WERI-Rb-1 (cell line): ENCODE results near the gene CD79B.
A peak's percentile ranks its signal among the peaks of the same experiment; 100 is the strongest.

Experiments
- DNase-seq: peaks from one replicate; pipeline ENCODE4 v3.0.0-alpha.2; 2020
- H3K27ac ChIP-seq: fragments of 250-450 bp; sonication (Bioruptor Pico); 2 replicates; pipeline ENCODE4 v1.5.1; 2020; ENCODE audit warnings: mild to moderate bottlenecking, moderate library complexity
- H3K27me3 ChIP-seq: fragments of 250-450 bp; sonication (Bioruptor Pico); 2 replicates; pipeline ENCODE4 v1.5.1; 2021; ENCODE audit warnings: mild to moderate bottlenecking, low read depth, moderate library complexity; ENCODE audit not compliant: insufficient read depth, severe bottlenecking
- H3K36me3 ChIP-seq: fragments of 250-450 bp; sonication (Bioruptor Pico); 2 replicates; pipeline ENCODE4 v1.5.1; 2020; ENCODE audit warnings: mild to moderate bottlenecking, moderate library complexity
- H3K4me3 ChIP-seq: 2 replicates; pipeline ENCODE4 v1.5.1; 2011; ENCODE audit warnings: low read depth, mild to moderate bottlenecking, control low read depth, low read length
- H3K9me3 ChIP-seq: fragments of 250-450 bp; sonication (Bioruptor Pico); 2 replicates; pipeline ENCODE4 v1.5.1; 2021; ENCODE audit warnings: mild to moderate bottlenecking, moderate library complexity; ENCODE audit not compliant: severe bottlenecking
- TF ChIP-seq, protein P1 (sequence below): IDR thresholded peaks from 2 replicates; pipeline ENCODE4 v1.5.1; 2011; ENCODE audit warnings: low read depth, mild to moderate bottlenecking, control low read depth, inconsistent platforms, low read length

CD79B gene

DNA sequence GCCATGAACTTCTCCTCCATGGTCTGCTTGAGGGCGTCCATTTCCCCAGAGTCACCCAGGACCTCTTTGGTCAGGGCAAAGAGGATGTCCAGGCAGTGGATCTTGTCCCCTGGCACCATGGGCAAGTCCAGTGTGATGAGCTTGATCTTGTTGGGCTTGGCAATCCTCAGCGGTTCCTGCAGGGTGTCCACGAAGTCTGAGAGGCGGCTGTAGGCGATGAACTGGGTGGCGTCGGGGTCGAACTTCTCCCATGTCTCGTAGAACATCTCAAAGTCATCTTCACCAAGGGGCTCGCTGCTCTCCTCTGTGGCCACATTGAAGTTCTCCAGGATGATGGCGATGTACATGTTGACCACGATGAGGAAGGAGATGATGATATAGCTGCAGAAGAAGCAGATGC, 9.0 kb upstream of the CD79B start:
- Histone ChIP-seq H3K4me3 (no peak overlapping the region), H3K9me3 (no peaks in the 10 kb centered on the region), H3K36me3 (no peaks in the 10 kb centered on the region), H3K27ac (no peak overlapping the region), H3K27me3 (no peaks in the 10 kb centered on the region)
- no peak for DNase-seq
- TF ChIP-seq, protein P1, sequence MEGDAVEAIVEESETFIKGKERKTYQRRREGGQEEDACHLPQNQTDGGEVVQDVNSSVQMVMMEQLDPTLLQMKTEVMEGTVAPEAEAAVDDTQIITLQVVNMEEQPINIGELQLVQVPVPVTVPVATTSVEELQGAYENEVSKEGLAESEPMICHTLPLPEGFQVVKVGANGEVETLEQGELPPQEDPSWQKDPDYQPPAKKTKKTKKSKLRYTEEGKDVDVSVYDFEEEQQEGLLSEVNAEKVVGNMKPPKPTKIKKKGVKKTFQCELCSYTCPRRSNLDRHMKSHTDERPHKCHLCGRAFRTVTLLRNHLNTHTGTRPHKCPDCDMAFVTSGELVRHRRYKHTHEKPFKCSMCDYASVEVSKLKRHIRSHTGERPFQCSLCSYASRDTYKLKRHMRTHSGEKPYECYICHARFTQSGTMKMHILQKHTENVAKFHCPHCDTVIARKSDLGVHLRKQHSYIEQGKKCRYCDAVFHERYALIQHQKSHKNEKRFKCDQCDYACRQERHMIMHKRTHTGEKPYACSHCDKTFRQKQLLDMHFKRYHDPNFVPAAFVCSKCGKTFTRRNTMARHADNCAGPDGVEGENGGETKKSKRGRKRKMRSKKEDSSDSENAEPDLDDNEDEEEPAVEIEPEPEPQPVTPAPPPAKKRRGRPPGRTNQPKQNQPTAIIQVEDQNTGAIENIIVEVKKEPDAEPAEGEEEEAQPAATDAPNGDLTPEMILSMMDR = no peak

- no peaks in the 10 kb centered on the region for H3K36me3 ChIP-seq
- no peak for DNase-seq
- H3K27me3 ChIP-seq = no peaks in the 10 kb centered on the region
- H3K4me3 ChIP-seq = no peak overlapping the region
- TF ChIP-seq, protein P1 = no peak
- H3K27ac ChIP-seq = no peak overlapping the region
- H3K9me3 ChIP-seq = no peaks in the 10 kb centered on the region
Observed at GRCh38 chr17:63940584-63940983, 8.5 kb upstream of the CD79B start.

DNA sequence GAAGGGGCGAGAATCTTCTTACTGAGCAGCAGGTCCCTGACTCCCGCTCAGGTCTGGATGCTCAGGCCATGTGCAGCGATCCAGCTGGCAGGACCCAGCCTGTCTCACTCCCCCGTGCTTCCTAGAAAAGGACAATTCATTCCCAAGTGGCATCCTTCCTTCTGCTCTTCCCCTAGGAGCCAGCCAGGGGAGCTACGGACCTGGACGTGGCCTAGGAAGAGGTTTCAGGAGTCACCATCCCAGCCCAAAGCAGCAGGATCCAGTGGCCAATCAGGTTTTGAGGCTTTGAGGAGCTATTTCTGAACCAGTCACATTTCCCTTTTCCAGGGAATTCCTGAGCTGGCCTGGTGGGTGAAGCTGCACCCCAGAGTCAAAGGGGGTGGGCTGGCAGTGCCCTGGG, 7.8 kb upstream of the CD79B start:
- no peak for DNase-seq
- H3K36me3 ChIP-seq = no peaks in the 10 kb centered on the region
- H3K27ac ChIP-seq = no peak overlapping the region
- TF ChIP-seq, protein P1 = no peak
- H3K27me3 ChIP-seq = no peaks in the 10 kb centered on the region
- H3K9me3 ChIP-seq = no peaks in the 10 kb centered on the region
- no peak overlapping the region for H3K4me3 ChIP-seq

DNA sequence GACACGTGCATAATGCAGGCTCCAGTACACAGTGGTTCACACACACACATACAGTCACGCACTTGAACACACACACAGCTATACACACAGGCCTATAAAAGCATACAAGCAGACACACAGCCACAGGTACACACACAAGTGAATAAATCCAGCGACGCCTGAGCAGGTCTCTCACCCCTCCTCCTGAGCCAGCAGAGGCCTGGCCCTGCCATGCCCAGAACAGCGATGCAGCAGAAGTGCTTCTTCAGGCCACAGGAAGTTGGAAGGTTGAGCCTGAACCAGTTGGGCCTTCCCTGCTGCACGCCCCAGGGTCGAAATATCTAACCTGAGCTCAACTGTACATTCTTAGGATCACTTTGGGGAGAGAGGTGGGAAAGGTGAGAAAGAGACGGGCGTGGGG, 7.3 kb upstream of the CD79B start:
- Histone ChIP-seq H3K36me3 (no peaks in the 10 kb centered on the region), H3K27ac (no peak overlapping the region), H3K9me3 (no peaks in the 10 kb centered on the region), H3K4me3 (no peak overlapping the region), H3K27me3 (no peaks in the 10 kb centered on the region)
- TF ChIP-seq, protein P1 = no peak
- no peak for DNase-seq

DNA sequence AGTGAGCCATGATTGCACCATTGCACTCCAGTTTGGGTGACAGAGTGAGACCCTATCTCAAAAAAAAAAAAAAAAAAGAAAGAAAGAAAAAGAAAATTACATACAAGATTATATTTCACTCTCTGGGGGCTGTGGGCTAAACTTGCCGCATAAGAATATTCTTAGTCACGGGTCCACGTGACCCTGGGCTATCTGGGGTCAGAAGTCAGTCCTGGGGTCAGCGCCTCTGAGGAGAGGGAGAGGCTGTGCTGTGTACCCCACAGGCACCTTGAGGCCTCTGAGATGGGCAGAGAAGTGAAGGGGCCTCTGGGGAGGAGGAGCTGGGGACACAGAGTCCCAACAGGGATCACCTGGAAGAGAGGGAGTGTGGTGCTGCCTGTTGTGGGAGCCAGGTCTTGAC, 5.8 kb upstream of the CD79B start:
- Histone ChIP-seq H3K9me3 (no peaks in the 10 kb centered on the region), H3K4me3 (no peak overlapping the region), H3K36me3 (no peaks in the 10 kb centered on the region), H3K27me3 (no peaks in the 10 kb centered on the region), H3K27ac (no peak overlapping the region)
- DNase-seq = no peak
- TF ChIP-seq, protein P1 = no peak

GRCh38 chr17:63937319-63937718, 5.2 kb upstream of the CD79B start:
- H3K27ac ChIP-seq = no peak overlapping the region
- H3K27me3 ChIP-seq = no peaks in the 10 kb centered on the region
- H3K9me3 ChIP-seq = no peaks in the 10 kb centered on the region
- no peak for DNase-seq
- no peak overlapping the region for H3K4me3 ChIP-seq
- TF ChIP-seq, protein P1 = peak; percentile 43
- H3K36me3 ChIP-seq = no peaks in the 10 kb centered on the region
